ENCODE measurements around the gene TBC1D9.
A peak's percentile ranks its signal among the peaks of the same experiment; 100 is the strongest.

TBC1D9 gene

DNA sequence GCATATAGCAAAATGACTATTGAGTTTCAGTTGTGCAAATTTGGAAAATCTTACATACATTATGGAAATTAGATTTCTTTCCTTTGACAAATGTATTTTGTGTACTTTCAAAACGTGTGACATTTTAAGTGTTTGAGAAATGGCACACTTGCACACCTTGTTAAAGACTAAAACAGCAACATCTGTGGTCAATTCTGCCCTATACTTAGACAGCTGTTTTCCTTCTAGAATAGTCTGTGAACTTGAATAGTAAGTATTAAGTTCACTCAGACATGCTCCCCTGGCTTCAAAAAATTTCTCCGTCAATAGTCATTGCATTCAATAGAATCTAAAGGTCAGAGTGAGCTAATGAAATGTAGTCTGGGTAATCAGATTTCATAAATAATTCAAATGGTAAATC lies 21.7 kb upstream of the TBC1D9 start:
- CTCF ChIA-PET: no interaction called here

DNA sequence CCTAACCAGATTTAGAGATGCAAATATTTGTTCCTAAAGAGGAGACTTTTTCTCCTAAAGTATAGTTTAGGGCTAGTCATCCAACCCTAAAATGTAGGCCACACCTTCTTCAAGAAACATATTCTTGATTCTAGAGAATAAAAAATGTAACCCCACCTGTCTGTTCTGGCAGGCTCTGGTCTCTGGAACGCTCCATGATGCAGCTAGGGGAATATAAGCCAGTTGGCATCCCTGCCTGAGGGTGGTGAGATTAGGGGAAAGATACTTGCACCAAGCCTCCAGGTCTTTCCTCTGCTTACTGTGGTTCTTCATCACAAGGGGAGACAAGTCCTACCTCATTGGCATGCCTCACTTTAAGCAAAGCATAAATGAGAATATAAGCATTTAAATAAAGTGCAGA lies 21.2 kb upstream of the TBC1D9 start:
- H3K9me3 ChIP-seq (ENCODE audit: control insufficient read depth, insufficient read depth, low read depth, low read length): no peaks in the 10 kb centered on the region
- no peak overlapping the region for H3K4me3 ChIP-seq (ENCODE audit: low read depth, low read length)
- H3K27ac ChIP-seq (ENCODE audit: extremely low read depth, low read depth, low read length): no peak overlapping the region
- POLR2A ChIA-PET: no interaction called here
- H3K36me3 ChIP-seq (ENCODE audit: control insufficient read depth in 2 of 2, insufficient read depth in 1 of 2, low read length in 2 of 2): no peaks in the 10 kb centered on the region
- TF ChIP-seq, protein P1, sequence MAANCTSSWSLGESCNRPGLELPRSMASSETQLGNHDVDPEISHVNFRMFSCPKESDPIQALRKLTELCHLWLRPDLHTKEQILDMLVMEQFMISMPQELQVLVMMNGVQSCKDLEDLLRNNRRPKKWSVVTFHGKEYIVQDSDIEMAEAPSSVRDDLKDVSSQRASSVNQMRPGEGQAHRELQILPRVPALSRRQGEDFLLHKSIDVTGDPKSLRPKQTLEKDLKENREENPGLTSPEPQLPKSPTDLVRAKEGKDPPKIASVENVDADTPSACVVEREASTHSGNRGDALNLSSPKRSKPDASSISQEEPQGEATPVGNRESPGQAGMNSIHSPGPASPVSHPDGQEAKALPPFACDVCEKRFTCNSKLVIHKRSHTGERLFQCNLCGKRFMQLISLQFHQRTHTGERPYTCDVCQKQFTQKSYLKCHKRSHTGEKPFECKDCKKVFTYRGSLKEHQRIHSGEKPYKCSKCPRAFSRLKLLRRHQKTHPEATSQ (tag by site-specific recombination; IDR thresholded peaks at IDR 0.05): no peak
- TF ChIP-seq, protein P2, sequence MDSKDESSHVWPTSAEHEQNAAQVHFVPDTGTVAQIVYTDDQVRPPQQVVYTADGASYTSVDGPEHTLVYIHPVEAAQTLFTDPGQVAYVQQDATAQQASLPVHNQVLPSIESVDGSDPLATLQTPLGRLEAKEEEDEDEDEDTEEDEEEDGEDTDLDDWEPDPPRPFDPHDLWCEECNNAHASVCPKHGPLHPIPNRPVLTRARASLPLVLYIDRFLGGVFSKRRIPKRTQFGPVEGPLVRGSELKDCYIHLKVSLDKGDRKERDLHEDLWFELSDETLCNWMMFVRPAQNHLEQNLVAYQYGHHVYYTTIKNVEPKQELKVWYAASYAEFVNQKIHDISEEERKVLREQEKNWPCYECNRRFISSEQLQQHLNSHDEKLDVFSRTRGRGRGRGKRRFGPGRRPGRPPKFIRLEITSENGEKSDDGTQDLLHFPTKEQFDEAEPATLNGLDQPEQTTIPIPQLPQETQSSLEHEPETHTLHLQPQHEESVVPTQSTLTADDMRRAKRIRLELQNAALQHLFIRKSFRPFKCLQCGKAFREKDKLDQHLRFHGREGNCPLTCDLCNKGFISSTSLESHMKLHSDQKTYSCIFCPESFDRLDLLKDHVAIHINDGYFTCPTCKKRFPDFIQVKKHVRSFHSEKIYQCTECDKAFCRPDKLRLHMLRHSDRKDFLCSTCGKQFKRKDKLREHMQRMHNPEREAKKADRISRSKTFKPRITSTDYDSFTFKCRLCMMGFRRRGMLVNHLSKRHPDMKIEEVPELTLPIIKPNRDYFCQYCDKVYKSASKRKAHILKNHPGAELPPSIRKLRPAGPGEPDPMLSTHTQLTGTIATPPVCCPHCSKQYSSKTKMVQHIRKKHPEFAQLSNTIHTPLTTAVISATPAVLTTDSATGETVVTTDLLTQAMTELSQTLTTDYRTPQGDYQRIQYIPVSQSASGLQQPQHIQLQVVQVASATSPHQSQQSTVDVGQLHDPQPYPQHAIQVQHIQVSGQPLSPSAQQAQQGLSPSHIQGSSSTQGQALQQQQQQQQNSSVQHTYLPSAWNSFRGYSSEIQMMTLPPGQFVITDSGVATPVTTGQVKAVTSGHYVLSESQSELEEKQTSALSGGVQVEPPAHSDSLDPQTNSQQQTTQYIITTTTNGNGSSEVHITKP (tag by site-specific recombination; IDR thresholded peaks at IDR 0.05): 0 out of 2 replicates have a peak, but pooled peaks have one; percentile 19
- CTCF ChIA-PET: no interaction called here
- no peaks in the 10 kb centered on the region for H3K4me1 ChIP-seq (ENCODE audit: control insufficient read depth, insufficient read depth, low read length)

More for the DNA sequence above, 21.7 kb upstream of the TBC1D9 start:
- no peaks in the 10 kb centered on the region for H3K4me1 ChIP-seq (ENCODE audit: control insufficient read depth, insufficient read depth, low read length)
- H3K9me3 ChIP-seq (ENCODE audit: control insufficient read depth, insufficient read depth, low read depth, low read length): no peaks in the 10 kb centered on the region
- no peak overlapping the region for H3K27ac ChIP-seq (ENCODE audit: extremely low read depth, low read depth, low read length)
- TF ChIP-seq, protein P3, sequence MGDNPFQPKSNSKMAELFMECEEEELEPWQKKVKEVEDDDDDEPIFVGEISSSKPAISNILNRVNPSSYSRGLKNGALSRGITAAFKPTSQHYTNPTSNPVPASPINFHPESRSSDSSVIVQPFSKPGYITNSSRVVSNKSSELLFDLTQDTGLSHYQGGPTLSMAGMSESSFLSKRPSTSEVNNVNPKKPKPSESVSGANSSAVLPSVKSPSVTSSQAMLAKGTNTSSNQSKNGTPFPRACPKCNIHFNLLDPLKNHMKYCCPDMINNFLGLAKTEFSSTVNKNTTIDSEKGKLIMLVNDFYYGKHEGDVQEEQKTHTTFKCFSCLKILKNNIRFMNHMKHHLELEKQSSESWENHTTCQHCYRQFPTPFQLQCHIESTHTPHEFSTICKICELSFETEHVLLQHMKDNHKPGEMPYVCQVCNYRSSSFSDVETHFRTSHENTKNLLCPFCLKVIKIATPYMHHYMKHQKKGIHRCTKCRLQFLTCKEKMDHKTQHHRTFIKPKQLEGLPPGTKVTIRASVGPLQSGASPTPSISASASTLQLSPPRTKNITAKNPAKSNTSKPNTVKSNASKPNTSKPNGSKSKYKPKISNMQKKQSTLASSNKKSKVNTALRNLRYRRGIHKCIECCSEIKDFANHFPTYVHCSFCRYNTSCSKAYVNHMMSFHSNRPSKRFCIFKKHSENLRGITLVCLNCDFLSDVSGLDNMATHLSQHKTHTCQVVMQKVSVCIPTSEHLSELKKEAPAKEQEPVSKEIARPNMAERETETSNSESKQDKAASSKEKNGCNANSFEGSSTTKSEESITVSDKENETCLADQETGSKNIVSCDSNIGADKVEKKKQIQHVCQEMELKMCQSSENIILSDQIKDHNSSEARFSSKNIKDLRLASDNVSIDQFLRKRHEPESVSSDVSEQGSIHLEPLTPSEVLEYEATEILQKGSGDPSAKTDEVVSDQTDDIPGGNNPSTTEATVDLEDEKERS (tag by site-specific recombination; IDR thresholded peaks at IDR 0.05): no peak
- TF ChIP-seq ZNF24 (tag by site-specific recombination; IDR thresholded peaks at IDR 0.05) (no peak), ZNF350 (tag by site-specific recombination; IDR thresholded peaks at IDR 0.05) (no peak), ZFP3 (tag by site-specific recombination; IDR thresholded peaks at IDR 0.05; ENCODE audit: low read depth) (no peak), ZNF473 (tag by site-specific recombination; IDR thresholded peaks at IDR 0.05) (no peak), ZNF2 (tag by site-specific recombination; IDR thresholded peaks at IDR 0.05) (no peak), ZNF423 (tag by site-specific recombination; IDR thresholded peaks at IDR 0.05) (no peak), ZNF600 (tag by site-specific recombination; IDR thresholded peaks at IDR 0.05) (no peak), ZNF792 (tag by site-specific recombination; IDR thresholded peaks at IDR 0.05) (no peak), ZNF837 (tag by site-specific recombination; IDR thresholded peaks at IDR 0.05) (no peak), HOXA7 (CRISPR knock-in tag; IDR thresholded peaks at IDR 0.05; ENCODE audit: borderline replicate concordance) (no peak), SCRT1 (tag by site-specific recombination; IDR thresholded peaks at IDR 0.05; ENCODE audit: borderline replicate concordance) (no peak), ZNF37A (tag by site-specific recombination; IDR thresholded peaks at IDR 0.05) (no peak), ZNF248 (tag by site-specific recombination; IDR thresholded peaks at IDR 0.05) (no peak), MZF1 (tag by site-specific recombination; IDR thresholded peaks at IDR 0.05; ENCODE audit: borderline replicate concordance) (no peak), ZBTB48 (tag by site-specific recombination; IDR thresholded peaks at IDR 0.05) (no peak), ZNF274 (IDR thresholded peaks at IDR 0.05; ENCODE audit: low read length) (no peak), ZNF274 (tag by site-specific recombination; IDR thresholded peaks at IDR 0.05; ENCODE audit: borderline replicate concordance) (no peak)
- TF ChIP-seq, protein P4, sequence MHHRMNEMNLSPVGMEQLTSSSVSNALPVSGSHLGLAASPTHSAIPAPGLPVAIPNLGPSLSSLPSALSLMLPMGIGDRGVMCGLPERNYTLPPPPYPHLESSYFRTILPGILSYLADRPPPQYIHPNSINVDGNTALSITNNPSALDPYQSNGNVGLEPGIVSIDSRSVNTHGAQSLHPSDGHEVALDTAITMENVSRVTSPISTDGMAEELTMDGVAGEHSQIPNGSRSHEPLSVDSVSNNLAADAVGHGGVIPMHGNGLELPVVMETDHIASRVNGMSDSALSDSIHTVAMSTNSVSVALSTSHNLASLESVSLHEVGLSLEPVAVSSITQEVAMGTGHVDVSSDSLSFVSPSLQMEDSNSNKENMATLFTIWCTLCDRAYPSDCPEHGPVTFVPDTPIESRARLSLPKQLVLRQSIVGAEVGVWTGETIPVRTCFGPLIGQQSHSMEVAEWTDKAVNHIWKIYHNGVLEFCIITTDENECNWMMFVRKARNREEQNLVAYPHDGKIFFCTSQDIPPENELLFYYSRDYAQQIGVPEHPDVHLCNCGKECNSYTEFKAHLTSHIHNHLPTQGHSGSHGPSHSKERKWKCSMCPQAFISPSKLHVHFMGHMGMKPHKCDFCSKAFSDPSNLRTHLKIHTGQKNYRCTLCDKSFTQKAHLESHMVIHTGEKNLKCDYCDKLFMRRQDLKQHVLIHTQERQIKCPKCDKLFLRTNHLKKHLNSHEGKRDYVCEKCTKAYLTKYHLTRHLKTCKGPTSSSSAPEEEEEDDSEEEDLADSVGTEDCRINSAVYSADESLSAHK (tag by site-specific recombination; IDR thresholded peaks at IDR 0.05): no peak
- TF ChIP-seq, protein P5, sequence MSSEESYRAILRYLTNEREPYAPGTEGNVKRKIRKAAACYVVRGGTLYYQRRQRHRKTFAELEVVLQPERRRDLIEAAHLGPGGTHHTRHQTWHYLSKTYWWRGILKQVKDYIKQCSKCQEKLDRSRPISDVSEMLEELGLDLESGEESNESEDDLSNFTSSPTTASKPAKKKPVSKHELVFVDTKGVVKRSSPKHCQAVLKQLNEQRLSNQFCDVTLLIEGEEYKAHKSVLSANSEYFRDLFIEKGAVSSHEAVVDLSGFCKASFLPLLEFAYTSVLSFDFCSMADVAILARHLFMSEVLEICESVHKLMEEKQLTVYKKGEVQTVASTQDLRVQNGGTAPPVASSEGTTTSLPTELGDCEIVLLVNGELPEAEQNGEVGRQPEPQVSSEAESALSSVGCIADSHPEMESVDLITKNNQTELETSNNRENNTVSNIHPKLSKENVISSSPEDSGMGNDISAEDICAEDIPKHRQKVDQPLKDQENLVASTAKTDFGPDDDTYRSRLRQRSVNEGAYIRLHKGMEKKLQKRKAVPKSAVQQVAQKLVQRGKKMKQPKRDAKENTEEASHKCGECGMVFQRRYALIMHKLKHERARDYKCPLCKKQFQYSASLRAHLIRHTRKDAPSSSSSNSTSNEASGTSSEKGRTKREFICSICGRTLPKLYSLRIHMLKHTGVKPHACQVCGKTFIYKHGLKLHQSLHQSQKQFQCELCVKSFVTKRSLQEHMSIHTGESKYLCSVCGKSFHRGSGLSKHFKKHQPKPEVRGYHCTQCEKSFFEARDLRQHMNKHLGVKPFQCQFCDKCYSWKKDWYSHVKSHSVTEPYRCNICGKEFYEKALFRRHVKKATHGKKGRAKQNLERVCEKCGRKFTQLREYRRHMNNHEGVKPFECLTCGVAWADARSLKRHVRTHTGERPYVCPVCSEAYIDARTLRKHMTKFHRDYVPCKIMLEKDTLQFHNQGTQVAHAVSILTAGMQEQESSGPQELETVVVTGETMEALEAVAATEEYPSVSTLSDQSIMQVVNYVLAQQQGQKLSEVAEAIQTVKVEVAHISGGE (tag by site-specific recombination; conservative IDR thresholded peaks at IDR 0.05; ENCODE audit: low read depth): no peak
- TF ChIP-seq, protein P6, sequence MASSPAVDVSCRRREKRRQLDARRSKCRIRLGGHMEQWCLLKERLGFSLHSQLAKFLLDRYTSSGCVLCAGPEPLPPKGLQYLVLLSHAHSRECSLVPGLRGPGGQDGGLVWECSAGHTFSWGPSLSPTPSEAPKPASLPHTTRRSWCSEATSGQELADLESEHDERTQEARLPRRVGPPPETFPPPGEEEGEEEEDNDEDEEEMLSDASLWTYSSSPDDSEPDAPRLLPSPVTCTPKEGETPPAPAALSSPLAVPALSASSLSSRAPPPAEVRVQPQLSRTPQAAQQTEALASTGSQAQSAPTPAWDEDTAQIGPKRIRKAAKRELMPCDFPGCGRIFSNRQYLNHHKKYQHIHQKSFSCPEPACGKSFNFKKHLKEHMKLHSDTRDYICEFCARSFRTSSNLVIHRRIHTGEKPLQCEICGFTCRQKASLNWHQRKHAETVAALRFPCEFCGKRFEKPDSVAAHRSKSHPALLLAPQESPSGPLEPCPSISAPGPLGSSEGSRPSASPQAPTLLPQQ (tag by site-specific recombination; IDR thresholded peaks at IDR 0.05): no peak
- POLR2A ChIA-PET: no interaction called here
- H3K36me3 ChIP-seq (ENCODE audit: control insufficient read depth in 2 of 2, insufficient read depth in 1 of 2, low read length in 2 of 2): no peaks in the 10 kb centered on the region
- H3K4me3 ChIP-seq (ENCODE audit: low read depth, low read length): no peak overlapping the region

Measured in HEK293 (cell line).